ENCODE measurements around the gene IL1RAPL1.

Gene IL1RAPL1

DNA sequence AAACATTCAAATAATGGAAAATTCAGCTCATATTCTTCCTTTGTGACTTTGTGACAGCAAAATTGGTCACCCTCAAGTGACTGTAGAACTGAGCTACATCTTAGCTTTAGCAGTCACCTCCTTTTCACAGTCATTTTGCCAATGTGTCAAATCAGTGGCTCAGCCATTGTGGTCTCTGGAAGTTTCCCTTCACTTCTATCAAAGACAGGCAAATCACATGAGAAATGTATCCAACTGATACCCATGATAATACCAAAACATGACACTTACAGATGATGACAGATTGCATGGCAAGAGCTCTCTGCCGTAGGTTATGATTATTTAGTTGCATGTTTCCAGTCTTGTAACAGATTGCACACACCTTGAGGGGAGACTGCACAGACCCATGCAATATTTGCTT is 1078.3 kb downstream of the IL1RAPL1 start:
- DNase-seq = no peak

DNA sequence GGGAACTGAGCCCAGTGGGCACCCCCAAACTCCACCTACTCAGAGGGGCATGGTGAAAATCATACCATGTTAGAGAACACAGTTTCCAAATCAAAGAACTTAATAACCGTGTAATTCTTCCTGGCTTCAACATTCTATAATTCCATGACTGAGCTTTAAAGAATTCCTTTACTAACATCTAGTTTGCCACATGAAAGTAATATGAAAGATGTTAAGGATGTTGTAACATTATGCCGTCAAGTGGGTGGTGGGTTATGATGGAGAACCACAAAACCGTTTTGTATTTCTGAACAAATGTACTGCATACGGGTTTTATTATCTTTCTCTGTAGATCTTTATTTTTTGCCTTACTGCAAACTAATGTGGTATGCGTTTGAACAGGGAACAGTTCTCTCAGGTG is 1079.1 kb downstream of the IL1RAPL1 start:
- no peak for DNase-seq

DNA sequence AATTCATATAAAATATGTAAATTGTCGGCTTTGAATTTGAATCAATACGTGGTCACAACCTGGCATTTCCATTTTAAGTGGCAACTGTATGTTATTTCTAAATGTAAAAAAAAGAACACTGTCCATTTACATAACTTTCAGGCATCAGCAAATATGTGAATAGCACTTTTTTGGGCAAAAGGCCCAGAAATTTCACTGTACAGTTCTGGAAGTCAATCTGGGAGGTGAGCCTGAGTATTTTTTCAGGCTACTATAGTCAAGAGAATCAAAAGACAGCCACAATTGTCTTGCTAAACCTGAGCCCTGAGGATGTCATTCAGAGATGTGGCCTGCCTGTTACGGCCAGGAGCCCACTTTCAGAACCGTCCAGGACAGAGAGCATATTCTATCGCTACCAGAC is 1084.2 kb downstream of the IL1RAPL1 start:
- no peak for DNase-seq

DNA sequence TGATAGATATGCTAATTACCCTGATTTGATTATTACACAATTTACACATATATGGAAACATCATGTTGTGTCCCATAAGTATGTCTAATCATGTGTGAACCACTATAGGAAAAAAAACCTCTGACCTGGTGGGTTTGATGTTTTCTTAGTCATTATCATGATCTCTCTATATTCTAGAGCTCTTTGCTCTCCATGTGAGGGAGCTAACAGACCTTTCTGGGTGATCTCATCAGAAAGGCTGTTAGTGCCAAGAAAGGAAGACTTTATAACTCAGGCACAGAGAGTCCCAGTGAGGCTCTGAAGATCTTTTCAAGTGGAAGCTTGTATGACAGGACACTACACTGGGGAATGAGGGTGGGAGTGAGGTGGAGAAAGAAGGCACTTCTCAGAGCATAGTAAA is 1100.4 kb downstream of the IL1RAPL1 start:
- no peak for DNase-seq

DNA sequence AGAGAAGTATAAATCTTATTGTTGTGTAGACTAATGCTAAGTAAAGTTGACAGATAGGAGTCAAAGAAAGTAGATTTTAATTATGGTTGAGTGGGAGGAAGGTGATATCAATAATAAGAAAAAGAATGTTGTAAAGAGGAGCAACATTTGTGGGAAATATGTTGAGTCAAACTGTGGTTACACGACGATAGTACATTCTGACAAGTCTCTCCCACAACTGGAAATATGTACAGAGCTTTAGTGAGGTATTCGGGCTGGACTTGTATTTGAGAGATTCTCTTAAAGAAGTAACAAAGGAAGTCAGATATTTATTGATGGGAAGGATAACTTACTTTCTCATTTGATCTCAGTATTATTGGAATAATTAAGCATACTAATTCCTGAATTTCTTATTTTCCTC is 1102.8 kb downstream of the IL1RAPL1 start:
- no peak for DNase-seq

DNA sequence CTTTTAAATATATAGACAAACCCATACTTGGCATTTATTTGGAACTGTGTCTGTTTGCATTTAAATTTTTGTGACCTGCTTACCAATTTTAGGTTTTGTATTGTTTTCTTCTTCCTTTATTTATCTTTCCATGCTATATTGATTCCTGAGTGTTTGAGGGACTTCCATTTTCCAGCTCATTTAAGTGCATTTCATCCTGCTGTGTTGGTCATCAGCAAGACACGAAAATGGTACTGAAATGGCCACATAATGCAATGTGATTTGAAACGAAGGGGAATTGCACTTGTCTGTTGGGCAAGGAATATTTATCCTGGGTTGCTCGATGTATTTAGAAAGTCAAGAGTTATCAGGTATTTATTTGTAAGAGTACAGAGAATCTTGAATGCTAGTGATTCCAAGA is 1103.8 kb downstream of the IL1RAPL1 start:
- no peak for DNase-seq

DNA sequence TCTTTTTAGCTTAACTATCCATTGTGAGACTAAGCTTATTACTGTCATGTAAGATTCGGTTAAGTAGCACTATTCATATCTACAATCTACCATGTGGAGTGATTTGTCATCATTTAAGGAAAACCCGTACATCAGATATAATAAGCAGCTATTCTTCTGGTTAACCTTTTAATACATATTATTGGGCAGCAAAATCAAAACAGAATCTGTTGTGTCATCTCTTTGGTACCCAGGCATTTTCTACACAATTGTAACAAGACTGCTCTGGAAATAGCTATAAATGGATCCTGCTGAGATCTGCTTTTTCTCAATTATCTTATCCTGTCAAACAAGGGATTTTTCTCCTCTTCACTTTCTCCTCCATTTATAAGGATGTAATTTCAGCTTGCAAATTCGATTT is 1106.7 kb downstream of the IL1RAPL1 start:
- no peak for DNase-seq

DNA sequence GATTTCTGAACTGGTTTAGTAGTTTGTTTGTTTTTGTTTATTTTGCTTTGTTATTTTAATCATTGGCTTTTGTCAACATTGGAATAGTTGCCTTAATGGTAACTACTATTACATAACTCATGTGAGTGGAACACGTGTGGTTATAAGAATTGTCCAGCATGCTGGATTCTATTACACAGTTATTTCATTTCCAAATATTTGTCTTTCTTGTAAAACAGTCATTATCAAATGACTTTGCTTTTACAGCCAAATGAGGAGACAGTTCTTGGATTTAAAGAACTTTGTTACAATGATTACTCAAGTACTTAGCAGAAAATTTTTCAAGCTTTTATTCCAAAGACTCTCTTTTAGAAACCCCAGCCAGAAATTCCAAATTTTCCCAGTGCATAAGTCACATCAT is 1112.0 kb downstream of the IL1RAPL1 start:
- no peak for DNase-seq

DNA sequence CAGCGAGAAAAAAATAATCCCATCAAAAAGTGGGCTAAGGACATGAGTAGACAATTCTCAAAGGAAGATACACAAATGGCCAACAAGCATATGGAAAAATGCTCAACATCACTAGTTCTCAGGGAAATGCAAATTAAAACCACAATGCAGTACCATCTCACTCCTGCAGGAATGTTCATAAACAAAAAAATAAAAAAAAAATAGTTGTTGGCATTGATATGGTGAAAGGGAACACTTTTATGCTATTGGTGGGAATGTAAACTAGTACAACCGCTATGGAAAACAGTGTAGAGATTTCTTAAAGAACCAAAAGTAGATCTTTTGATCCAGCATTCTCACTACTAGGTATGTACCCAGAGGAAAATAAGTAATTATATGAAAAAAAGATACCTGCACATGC is 1119.8 kb downstream of the IL1RAPL1 start:
- DNase-seq = no peak

DNA sequence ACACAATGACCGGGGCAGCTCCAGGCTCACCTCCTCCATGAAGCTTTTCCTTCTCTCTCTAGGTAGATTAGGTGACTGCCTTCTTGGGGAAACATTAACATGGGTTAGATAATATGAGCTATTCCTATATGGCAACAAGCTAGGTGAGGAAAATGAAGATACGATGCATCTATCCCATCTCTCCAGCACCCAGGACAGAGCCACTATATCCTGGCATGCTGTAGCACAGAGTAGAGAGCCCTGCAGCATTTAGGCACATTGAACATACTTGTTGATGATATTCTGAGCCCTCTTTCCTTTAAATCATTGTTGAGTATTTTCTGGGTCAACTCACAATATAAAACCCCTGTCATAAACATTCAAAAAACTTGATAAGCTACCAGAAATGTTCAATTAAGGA is 1133.9 kb downstream of the IL1RAPL1 start:
- DNase-seq = no peak

DNA sequence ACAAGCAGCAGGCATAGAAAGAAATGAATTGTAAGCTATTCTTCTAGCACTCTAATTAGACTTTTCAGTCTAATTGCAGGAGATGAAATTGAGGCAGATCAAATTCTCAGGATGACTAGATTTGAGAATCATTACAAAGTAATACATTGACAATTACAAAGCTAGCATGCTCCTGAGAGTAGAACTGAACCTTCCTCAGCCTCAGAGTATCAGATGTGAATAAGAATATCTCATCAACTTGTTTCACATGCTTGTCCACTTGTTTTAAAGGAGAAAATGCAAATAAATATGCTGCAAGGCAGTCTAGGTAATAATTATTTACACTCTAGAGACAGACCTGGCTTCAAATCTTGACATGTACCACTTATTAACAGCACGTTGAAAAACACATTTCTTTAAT is 1137.1 kb downstream of the IL1RAPL1 start:
- DNase-seq = no peak

DNA sequence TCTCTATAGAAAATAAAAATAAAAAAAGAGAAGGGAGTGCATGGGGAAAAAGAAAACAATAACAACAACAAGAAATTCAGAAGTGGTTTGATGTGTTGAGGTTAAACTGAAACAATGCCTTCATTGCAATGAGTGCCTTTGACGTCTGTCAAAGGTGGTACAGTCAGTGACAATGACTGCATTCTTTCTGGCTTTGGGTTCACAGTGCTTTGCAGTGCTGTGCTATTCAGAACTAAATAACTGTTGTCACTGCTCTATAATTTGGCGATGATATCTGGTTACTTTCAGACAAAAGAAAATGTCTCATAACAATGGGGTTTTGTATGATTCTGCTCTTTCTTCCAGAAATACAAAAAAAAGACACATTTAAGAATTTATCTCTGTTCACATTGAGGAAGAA is 1139.6 kb downstream of the IL1RAPL1 start:
- DNase-seq = no peak

DNA sequence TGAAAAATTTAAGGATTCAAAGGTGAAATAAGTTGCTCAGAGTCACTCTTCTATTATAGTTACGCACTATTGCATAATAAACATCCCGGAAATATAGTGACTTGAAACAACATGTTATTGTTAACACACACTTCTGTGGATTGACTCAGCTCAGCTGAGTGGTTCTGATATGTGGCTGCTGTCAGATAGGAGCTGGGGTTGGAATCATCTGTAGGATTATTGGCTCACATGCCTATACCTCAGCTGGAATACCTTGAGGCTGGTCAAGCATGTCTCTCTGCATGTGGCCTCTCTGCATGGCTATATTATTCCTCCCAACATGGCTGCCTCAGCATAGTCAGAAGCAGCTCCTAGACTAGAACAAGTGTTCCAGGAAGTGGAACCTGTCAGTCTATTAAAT is 1141.4 kb downstream of the IL1RAPL1 start:
- DNase-seq = no peak

DNA sequence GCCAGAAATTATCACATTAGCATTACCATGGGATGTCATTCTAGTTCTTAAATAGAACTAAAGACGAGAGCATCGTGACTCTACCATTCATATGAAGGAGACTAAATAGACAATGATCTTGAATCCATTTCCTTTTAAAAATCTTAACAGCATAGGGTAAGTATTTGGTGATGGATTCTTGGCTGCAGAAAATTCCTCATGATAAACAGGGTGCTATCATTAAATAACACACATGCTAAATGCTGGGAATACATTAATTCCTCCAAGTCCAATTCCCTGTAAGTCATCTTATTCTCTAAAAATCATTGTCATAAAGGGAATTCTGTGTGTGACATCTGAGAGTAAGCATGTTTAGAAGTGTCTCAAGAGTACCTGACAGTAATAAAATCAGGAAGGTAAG is 1157.7 kb downstream of the IL1RAPL1 start:
- DNase-seq = no peak

DNA sequence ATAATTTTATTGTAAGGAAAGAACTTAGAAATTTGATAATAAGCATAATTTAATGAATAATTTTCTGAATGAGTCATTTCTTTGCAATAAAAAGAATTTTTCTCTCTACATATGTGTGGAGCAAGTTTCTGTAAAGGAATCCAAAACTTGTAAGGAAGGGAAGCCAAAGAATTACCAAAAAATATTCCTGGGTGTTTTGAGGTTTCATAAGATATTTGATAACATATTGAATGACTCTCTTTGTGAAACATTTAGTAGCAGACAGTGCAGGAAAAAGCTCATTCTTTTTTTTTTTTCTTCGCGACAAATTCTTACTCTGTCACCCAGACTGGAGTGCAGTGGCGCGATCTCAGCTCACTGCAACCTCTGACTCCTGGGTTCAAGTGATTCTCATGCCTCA is 1159.1 kb downstream of the IL1RAPL1 start:
- DNase-seq = no peak

DNA sequence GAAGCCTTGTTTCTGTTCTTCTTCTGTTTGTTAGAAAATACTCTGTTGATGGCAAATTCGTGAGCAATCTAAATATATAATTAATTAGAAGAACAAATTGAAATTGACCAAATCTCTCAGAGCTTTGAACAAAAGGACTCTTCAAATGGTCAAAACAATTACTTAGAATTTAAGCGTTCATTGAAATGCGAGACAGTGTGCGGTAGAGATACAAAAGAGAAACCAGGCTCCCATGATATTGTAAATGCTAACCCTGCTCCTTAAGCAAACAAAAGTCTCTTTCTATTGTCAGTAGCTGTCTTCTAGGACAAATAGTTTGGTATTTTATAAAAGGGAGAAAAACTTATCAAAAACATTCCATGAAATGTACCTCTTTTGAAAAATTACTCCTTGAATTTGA is 1174.8 kb downstream of the IL1RAPL1 start:
- no peak for DNase-seq

DNA sequence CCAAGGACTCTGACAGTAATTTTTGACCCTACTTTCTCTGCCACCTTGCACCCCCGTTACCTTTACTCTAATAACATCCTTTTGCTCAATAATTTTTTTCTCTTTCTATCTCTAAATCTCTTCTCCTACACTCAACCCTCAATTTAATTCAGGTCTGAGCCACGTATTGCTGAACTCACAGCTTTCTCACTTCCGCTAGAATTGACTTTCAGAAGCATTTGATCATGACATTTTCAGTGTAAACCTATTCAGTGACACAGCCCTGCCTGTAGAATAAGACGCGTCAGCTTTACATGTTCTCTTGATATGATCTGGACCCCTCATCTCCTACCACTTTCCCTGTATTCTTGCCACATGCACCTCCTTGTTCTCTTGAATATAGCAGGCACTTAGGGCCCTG is 1188.6 kb downstream of the IL1RAPL1 start:
- no peak for DNase-seq

DNA sequence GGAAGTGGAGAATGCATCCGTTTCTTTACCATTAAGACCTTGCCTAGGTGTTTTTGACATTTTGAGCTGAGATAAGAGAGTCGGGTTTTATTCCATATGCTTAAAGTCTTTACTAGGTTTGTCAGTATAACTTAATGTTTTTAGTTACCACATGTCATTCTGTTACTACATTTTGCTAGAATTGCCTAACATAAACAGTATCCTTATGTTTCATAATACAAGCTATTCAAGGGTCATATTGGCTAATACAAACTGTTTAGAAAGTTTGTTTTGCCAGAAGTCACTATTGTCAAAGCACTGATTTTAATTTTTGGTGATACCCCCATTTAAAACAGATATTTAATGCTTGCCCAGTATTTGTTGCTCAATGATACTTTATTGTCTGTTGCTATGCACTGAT is 1200.4 kb downstream of the IL1RAPL1 start:
- DNase-seq = no peak

DNA sequence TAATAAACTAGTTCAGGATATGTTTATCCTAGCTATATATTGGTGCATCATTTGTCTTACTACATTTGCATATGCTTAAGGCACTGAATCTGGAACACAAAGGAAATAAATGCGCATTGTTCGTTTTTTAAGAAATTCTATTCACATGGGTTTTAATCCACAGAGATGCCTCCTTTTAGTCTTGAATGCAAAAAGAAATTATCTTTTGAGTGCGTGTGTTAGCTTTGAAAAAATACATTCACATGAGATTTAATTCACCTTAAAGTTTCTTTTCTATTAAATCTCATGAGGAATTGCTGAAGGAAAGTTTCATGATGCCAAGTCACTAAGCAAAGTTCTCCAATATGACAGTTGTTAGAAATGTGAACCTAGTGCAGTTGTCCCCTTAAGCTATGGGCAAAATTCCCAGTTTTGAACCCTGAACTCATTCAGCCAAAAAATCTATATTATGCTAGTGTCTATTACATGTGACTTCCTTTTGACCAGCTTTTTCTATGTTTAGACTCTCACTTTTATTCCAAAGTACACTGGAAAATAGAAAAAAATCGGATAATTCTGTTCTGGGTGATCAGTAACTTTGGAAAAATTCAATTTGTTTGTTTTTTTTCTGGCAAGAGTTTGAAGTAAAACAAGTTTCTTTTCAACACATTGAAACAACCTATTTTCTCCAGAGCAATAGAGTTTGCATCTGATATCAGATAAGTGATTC is 1201.9 kb downstream of the IL1RAPL1 start:
- DNase-seq = no peak

DNA sequence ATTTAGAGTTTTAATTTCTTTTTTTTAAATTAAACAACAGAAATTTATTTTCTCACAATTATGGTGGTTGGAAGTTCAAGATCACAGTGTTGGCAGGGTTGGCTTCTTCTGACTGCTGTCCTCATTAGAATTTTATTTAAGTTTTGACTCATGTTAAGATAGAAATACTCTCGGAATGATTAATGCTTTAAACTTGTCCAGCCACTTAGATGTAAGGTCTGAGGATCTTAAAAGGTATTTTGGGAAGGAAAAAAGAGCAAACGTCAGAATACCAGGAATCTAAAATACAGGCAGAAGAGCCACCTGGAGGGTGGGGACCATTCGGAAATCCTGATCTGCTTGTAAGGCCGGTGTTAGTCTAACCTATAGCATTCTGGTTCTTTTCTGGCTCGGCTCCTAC is 1205.1 kb downstream of the IL1RAPL1 start:
- DNase-seq = no peak

DNA sequence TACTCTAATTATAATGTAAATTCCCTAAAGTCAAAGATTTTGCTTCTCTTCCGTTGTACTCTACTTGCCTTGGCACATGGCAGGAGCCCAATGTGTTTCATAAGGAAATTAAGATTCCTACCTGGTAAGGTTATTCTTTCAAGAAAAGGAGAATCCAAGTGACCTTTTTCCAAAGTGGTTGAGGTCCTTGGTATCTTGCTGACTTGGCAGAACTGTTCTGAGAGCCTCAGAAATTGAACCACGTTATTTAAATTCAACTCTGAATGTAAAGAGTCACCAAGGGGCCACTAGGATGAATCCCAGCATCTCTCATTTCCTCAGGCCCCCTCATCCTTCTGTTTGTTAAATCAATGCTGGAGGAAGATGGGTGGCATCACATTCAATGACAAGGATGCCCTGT is 1209.9 kb downstream of the IL1RAPL1 start:
- no peak for DNase-seq

DNA sequence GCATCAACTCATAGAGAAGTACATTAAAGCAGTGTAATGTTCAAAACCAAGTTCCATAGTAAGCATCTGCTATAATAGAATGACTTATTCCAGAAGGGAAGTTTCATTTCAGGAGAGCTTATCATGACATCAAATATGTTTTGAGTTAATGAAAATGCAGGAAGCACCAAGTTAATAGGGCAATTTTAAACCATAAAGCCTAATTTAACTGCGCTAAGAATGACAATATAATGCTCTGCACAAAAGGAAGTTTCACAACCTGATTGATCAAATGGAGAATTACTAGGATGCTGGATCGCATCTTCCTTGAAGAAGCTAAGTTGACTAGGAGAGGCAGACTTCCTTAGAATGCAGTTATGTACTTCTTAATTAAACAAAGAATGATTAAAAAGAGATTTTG is 1211.2 kb downstream of the IL1RAPL1 start:
- DNase-seq = no peak

DNA sequence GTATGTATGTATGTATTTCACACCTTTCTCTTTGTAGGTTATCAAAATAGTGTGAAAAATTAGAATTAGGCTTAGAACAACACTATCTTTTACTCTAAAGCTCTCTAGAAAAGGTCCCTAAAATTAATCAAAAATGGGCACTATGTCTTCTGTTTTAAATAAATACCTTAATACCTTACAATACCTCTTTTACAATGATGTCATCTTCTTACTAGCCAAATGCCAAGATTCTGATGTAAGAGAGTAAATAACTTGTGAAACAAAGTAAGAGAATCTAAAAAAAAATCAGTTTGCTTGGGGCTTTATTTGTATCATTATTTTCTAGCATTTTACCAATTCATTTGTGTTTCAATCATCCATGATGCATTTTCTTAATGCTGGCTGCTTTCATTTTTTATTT is 1225.9 kb downstream of the IL1RAPL1 start:
- no peak for DNase-seq

DNA sequence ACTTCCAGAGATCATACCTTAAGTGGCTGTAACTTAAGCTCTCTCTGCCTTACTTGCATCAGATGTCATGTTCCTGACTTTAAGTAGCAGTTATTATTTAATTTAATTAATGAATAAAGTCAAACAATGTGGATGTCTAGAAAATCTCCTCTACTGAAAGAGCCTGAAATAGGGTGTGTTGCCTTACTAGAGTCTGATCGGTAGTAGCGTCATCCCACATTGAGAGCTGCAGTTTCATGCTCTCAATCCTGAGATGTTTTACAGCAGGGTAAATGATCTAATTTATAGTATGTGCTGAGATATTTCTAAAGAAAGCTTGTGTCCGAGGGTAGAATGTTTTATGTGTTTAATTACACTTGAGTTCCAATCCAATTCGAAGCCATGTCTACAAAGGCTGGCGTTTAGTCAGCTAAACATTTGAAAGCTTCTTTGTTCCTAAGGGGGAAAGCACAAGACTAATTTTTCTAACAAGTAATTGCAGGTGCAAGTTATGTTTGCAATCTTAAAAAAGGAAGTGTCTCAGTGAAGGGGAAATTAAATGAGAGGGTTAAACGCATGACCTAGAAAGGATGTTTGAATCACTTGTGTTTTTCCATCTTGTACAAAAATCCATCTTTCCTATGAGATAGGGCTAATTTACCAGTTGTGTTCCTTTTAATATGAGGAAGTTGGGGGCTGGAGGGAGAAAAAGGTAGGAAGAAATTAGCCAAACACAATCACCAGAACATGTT is 1237.1 kb downstream of the IL1RAPL1 start:
- no peak for DNase-seq

DNA sequence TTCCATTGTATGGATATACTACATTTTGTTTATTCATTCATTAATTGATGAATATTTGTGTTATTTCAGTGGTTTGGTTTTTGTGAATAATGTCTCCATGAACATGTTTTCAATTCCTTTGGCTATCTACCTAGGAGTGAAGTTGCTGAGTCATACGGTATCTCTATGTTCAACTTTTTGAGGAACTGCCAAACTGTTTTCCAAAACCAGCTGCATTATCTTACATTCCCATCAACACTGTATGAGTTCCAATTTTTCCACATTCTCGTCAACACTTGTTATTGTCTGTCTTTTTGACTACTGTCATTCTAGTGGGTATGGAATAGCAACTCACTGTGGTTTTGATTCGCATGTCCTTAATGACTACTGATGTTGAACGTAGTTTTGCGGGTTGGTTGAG is 1239.5 kb downstream of the IL1RAPL1 start:
- no peak for DNase-seq
